ENCODE data around the gene CDH4.

DNA sequence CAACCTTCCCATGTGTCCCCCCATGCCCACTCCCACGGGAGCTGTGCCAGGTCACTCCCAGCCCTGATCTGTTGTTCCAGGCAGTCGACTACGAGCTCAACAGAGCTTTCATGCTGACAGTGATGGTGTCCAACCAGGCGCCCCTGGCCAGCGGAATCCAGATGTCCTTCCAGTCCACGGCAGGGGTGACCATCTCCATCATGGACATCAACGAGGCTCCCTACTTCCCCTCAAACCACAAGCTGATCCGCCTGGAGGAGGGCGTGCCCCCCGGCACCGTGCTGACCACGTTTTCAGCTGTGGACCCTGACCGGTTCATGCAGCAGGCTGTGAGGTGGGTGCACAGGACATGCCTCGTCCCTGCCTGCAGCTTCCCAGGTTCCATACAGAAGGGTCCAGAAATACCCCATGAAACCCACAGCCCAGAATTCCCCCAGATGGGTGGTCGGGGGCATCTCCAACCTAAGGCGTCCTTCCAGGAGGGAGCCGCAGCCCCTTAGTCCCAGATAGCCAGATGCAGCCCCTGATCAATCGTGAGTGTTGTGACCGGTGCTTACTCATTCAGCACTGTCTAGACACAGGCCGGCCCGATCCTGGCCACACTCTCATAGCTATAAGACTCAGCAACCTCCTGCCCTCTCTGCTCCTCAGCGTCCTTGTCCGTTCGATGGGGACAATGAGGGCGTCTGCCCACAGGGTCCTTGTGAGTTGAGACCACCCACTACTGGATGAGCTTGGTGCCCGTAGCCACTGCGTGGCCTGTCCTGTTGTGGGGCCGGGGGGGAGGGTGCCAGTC, 671.5 kb downstream of the CDH4 start:
- TF ChIP-seq POLR2AphosphoS5 (IDR thresholded peaks at IDR 0.05; ENCODE audit: insufficient read depth, low read depth, low read length) = no peak
- TF ChIP-seq, protein P1, sequence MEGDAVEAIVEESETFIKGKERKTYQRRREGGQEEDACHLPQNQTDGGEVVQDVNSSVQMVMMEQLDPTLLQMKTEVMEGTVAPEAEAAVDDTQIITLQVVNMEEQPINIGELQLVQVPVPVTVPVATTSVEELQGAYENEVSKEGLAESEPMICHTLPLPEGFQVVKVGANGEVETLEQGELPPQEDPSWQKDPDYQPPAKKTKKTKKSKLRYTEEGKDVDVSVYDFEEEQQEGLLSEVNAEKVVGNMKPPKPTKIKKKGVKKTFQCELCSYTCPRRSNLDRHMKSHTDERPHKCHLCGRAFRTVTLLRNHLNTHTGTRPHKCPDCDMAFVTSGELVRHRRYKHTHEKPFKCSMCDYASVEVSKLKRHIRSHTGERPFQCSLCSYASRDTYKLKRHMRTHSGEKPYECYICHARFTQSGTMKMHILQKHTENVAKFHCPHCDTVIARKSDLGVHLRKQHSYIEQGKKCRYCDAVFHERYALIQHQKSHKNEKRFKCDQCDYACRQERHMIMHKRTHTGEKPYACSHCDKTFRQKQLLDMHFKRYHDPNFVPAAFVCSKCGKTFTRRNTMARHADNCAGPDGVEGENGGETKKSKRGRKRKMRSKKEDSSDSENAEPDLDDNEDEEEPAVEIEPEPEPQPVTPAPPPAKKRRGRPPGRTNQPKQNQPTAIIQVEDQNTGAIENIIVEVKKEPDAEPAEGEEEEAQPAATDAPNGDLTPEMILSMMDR (IDR thresholded peaks at IDR 0.05; ENCODE audit: extremely low read depth in 1 of 2, insufficient read depth in 1 of 2, low read depth in 1 of 2, low read length in 2 of 2) = no peak
- no peak for TF ChIP-seq POLR2A (IDR thresholded peaks at IDR 0.05; ENCODE audit: low read depth, low read length)
- TF ChIP-seq JUN (IDR thresholded peaks at IDR 0.05; ENCODE audit: borderline replicate concordance, insufficient read depth, insufficient read length, low read depth) = no peak
- TF ChIP-seq MYC (IDR thresholded peaks at IDR 0.05; ENCODE audit: low read depth, low read length) = no peak
- no peak for TF ChIP-seq EZH2 (IDR thresholded peaks at IDR 0.05; ENCODE audit: borderline replicate concordance, low read depth, low read length, severe bottlenecking)
- TF ChIP-seq, protein P2, sequence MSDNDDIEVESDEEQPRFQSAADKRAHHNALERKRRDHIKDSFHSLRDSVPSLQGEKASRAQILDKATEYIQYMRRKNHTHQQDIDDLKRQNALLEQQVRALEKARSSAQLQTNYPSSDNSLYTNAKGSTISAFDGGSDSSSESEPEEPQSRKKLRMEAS (IDR thresholded peaks at IDR 0.05; ENCODE audit: insufficient read depth, insufficient read length) = no peak
- no peak for TF ChIP-seq GATA2 (IDR thresholded peaks at IDR 0.05; ENCODE audit: insufficient read depth, insufficient read length, low read depth, low read length)

Data from endothelial cell of umbilical vein (primary cell).